Adrenal gland (tissue), 12 donors: ENCODE data around the gene GNB1L. TPM values are rescaled to one million over a fixed set of nuclear protein-coding genes. Genes with fewer than 3 reads are reported as not detected.

Source experiments
- DNase-seq, 7 donors: peaks; one replicate each; pipeline ENCODE4 v3.0.0-alpha.2; 2019 to 2020
- H3K27ac ChIP-seq, 5 donors: fragments of 200-600 bp; sonication (generic) in 4 of 5; 1 replicate in 3 of 5; 2 replicates in 2 of 5; pipeline versions ENCODE4 v1.5.1 to v1.8.0; 2016 to 2020; ENCODE audit warnings: mild to moderate bottlenecking in 1 of 5
- H3K27me3 ChIP-seq: fragments of 200-600 bp; 2 replicates; pipeline ENCODE4 v1.8.0; 2021
- H3K36me3 ChIP-seq, 2 donors: fragments of 200-600 bp; replicated peaks in 1 of 2; 1 replicate in 1 of 2; 2 replicates in 1 of 2; pipeline versions ENCODE4 v1.5.1 to v1.8.0; 2018 to 2022
- H3K4me1 ChIP-seq, 2 donors: fragments of 200-600 bp; replicated peaks in 1 of 2; 1 replicate in 1 of 2; 2 replicates in 1 of 2; pipeline versions ENCODE4 v1.5.1 to v1.8.0; 2018 to 2021
- H3K4me3 ChIP-seq, 4 donors: fragments of 200-600 bp; sonication (generic) in 3 of 4; one replicate each; pipeline ENCODE4 v1.5.1; 2016 to 2018
- H3K9me3 ChIP-seq, 3 donors: fragments of 200-600 bp; sonication (generic) in 1 of 3; replicated peaks in 1 of 3; 1 replicate in 2 of 3; 2 replicates in 1 of 3; pipeline versions ENCODE4 v1.5.1 to v1.8.0; 2016 to 2021
- CTCF ChIP-seq, 6 experiments: fragments of 450-650 bp in 4 of 6; fragments of 200-600 bp in 2 of 6; sonication (generic) in 1 of 6; IDR thresholded peaks; 1 replicate in 5 of 6; 2 replicates in 1 of 6; pipeline versions ENCODE4 v1.5.1 to v1.8.0; 2016 to 2021; ENCODE audit warnings: antibody characterized with exemption in 6 of 6, mild to moderate bottlenecking in 2 of 6, moderate library complexity in 1 of 6
- POLR2A ChIP-seq, 2 donors: fragments of 450-650 bp; IDR thresholded peaks; one replicate each; pipeline ENCODE4 v1.6.1; 2017; ENCODE audit warnings: antibody characterized with exemption in 2 of 2, mild to moderate bottlenecking in 2 of 2, moderate library complexity in 1 of 2
- WGBS, 4 donors: extraction: QIAGEN DNeasy Blood & Tissue Kit in 2 of 4; methylation state at CpG; one replicate each; pipeline versions ENCODE4 v1.1.5 to v1.1.7; 2013 to 2017; 5-methylcytosine and 5-hydroxymethylcytosine counted together
- intact Hi-C, 2 donors: fragments of 100-400 bp; cut with DNase I; formaldehyde crosslinking; loops; one replicate each; pipeline versions ENCODE4 v1.14.1 to v1.15.0; 2022 to 2023
- polyA plus RNA-seq, 3 donors: library from polyadenylated mRNA; stranded (reverse); fragments of 200-250 nt in 2 of 3; fragments of 350-450 nt in 1 of 3; fragmentation: Illumina TruSeq in 1 of 3; extraction: RNeasy Lipid Tissue Mini Kit (QIAGEN cat#74804) in 1 of 3; gene quantifications; one replicate each; pipeline ENCODE4 v1.2.3, GENCODE V29; 2013 to 2014
- total RNA-seq, 9 donors: library from RNA; depleted of rRNA in 4 of 9; stranded (reverse); fragments of >200 nt in 4 of 9; fragments of 120-200 nt in 1 of 9; fragmentation: NEBNext Ultra II Directional in 1 of 9; extraction: Animal tissue kit (Norgen Biotek cat#: 25700) in 1 of 9; gene quantifications; one replicate each; pipeline versions ENCODE4 v1.1.0 to v1.2.4, GENCODE V29; 2013 to 2023
- donor health status: healthy with polysubstance abuse.
- donor health status: Bipolar disorder and iron deficiency.
- donor health status: DM: yes; HTN: yes; CAD: no.
- donor health status: DM: no; HTN: no; CAD: no.
- donor health status: DM: no; HTN: no; CAD: no.
- donor health status: DM: yes; HTN: yes; CAD: no.

GNB1L gene
- total and polyA plus RNA-seq, 12 donors, result 0.26 to 6.6 (median 4.2) TPM; not detected in 1

DNA sequence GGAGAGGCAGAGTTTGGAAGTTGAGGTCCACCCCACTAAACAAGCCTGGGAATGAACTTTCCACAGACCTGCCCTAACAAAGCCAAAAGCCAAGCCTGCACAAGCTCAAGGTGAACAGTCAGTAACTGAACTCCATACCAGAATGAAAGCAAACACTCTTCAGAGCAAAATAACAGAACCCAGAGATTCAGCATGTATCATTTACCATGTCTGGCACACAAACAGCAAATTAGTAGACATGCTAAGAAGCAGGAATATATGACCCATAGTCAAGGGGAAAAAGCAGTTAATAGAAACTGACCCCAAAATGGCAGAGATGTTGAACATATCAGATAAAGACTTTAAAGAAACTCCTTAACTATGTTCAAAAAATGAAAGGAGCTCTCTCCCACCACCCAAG lies 62.8 kb downstream of the GNB1L start:
- TF ChIP-seq CTCF (IDR thresholded peaks at IDR 0.05), result no peak
- no peak for TF ChIP-seq POLR2A (IDR thresholded peaks at IDR 0.05)
- H3K9me3 ChIP-seq, result no peaks in the 10 kb centered on the region
- intact Hi-C loops, result no loop called here
- no peaks in the 10 kb centered on the region for H3K36me3 ChIP-seq
- no peaks in the 10 kb centered on the region for H3K27me3 ChIP-seq
- H3K4me3 ChIP-seq, result no peak overlapping the region
- H3K27ac ChIP-seq, result no peak overlapping the region
- DNase-seq, result no peak
- no peaks in the 10 kb centered on the region for H3K4me1 ChIP-seq

DNA sequence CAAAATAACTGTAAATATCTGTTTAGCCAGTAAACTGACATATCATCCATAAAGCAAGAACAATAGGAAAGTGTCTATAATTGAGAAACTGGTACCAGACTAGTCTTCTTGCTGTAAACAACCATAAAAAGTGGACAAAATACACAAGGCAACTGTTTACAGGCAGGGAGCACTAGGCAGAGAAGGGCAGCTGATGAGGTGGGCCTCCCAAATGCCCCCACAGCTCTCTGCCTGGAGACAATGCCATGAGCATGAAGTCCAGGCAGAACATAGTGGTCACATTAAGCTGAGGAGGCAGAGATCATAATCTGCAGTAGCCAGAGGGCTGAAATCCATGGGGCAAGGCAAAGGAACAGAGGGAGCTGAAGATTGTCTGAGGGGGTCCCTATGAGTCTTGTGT lies 63.4 kb downstream of the GNB1L start:
- no peak for DNase-seq
- intact Hi-C loops, result no loop called here
- Histone ChIP-seq H3K9me3 (no peaks in the 10 kb centered on the region), H3K4me1 (no peaks in the 10 kb centered on the region), H3K27me3 (no peaks in the 10 kb centered on the region), H3K36me3 (no peaks in the 10 kb centered on the region), H3K27ac (no peak overlapping the region), H3K4me3 (no peak overlapping the region)
- TF ChIP-seq POLR2A (IDR thresholded peaks at IDR 0.05) (no peak), CTCF (IDR thresholded peaks at IDR 0.05) (no peak)

DNA sequence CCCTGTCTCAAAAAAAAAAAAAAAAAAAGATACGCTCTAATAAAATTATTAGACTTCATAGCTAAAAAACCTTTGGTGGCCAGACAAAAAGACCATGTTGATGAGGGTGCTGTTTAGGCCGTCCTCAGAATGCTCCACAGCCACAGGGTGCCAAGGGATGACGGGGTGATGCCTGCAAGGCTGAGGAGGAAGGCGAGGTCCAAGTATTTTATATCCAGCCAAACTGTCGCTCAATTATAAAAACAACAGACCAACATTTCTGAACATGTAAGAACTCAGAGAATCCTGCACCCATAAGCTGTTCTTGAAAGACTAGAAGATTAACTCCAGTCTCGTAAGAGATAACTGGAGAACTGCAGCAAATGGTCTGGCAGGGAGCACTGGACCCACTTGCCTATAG lies 64.8 kb downstream of the GNB1L start:
- TF ChIP-seq CTCF (IDR thresholded peaks at IDR 0.05), result no peak
- no peak for TF ChIP-seq POLR2A (IDR thresholded peaks at IDR 0.05)
- intact Hi-C loops, result no loop called here
- Histone ChIP-seq H3K4me3 (no peak overlapping the region), H3K9me3 (no peaks in the 10 kb centered on the region), H3K4me1 (no peaks in the 10 kb centered on the region), H3K36me3 (no peaks in the 10 kb centered on the region), H3K27ac (no peak overlapping the region), H3K27me3 (no peaks in the 10 kb centered on the region)
- DNase-seq, result no peak
- 79 to 98% (median 84%) methylated on average over 6 of the region's 6 CpGs for WGBS, 4 donors

- intact Hi-C loops, result no loop called here
- Histone ChIP-seq H3K4me1 (no peaks in the 10 kb centered on the region), H3K27me3 (no peaks in the 10 kb centered on the region), H3K4me3 (no peak overlapping the region), H3K36me3 (no peaks in the 10 kb centered on the region), H3K27ac (no peak overlapping the region), H3K9me3 (no peaks in the 10 kb centered on the region)
- DNase-seq, result no peak
- 88 to 95% (median 94%) methylated on average over 11 to 16 of the region's 16 CpGs for WGBS, 4 donors
- no peak for TF ChIP-seq CTCF (IDR thresholded peaks at IDR 0.05)
- TF ChIP-seq POLR2A (IDR thresholded peaks at IDR 0.05), result no peak
Measured at GRCh38 chr22:19789406-19789805, 65.3 kb downstream of the GNB1L start.
